Cerebellar nuclear complex (tissue), 1 donor: ENCODE data around the gene IPCEF1.

Experiments
- DNase-seq, 2 experiments: peaks; one replicate each; lab custom pipeline; 2025; lab: John Stamatoyannopoulos, UW

IPCEF1 gene

DNA sequence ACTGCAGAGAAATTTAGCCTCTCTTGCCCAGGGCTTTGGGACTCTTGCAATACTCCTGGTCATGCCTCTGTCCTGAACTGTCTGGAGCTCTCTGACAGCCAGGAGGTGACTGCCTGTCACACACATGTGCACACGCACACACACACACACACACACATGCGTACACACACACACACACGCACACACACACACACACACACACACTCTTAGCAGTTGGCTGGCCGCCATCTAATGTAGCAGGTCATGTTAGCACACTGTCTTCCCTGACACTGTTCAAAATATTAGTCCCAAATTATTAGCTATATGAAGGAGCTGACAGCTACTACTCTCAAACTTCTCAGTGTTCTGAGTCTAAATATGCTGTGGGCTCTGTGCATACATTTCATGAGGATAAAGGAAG is 60.9 kb downstream of the IPCEF1 start:
- DNase-seq: no peak

DNA sequence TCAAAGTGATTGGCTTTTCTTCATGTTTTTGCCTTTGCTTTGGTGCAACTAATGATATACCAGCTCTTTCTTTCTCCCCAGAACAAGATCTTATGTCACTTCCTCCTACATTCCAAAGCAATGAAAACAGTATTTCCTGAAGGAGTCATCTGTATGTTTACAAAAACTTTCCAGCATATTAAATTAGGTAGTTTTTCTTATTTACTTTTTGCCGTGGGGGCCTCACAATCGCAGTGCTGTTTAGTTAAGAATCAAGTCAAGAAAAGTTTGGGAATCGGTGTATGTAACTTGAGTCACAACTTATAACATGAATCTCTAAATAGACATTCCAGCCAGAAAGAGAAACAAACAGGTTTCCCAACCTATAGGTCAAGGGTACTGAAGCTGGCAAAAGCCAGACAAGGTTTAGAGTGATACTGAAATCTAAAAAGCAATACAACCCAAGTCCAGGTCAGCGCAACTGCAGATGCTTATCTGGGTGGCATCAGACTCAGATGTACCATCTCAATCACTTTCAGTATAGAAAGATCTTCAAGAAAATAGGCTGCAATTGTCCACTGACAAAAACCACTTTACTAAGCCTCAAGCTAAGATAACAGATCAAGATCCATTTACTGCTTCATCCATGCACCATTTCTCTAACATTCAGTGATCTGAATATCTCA is 63.6 kb downstream of the IPCEF1 start:
- DNase-seq: no peak

- no peak for DNase-seq
Observed at GRCh38 chr6:154292066-154292465, 64.5 kb downstream of the IPCEF1 start.

GRCh38 chr6:154289818-154290508 is 66.6 kb downstream of the IPCEF1 start:
- no peak for DNase-seq

DNA sequence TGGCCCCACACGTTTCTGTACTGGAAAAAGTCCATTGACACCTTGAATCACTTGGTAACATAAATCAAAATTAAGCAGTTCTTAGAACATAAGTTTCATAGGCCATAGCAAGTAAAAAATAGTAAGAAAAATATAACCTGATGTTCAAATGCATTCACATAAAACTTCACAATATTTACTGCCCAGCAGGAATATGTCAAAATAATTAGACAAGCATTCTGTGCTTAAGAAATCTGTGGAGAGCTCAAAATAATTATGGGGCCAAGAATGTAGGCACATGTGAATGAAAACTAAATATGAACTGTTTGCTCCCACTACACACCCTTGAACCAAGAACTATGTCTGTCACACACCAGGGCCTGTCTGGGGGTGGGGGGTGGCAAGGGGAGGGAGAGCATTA is 70.8 kb downstream of the IPCEF1 start:
- DNase-seq: no peak

- DNase-seq: no peak
Observed at GRCh38 chr6:154284313-154284853, 72.2 kb downstream of the IPCEF1 start.

GRCh38 chr6:154280521-154280920 is 76.1 kb downstream of the IPCEF1 start:
- no peak for DNase-seq

DNA sequence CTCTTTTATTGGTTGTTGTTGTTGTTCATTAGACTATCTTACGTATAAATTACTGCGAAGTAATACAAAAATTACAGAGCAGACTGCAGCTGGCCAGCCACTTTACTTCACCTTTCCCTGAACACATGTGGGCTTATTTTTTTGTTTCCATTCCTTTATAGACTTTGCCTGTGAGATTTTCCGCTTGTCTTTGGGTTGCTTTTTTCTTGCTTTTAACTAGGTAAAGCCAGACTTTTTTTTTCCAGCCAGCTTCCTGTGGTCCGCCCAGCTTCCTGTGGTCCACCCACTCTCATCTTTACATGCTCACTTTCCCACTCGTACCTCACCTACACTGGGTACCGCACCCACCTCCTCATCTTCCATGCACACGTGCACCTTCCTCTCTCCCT is 79.0 kb downstream of the IPCEF1 start:
- no peak for DNase-seq

DNA sequence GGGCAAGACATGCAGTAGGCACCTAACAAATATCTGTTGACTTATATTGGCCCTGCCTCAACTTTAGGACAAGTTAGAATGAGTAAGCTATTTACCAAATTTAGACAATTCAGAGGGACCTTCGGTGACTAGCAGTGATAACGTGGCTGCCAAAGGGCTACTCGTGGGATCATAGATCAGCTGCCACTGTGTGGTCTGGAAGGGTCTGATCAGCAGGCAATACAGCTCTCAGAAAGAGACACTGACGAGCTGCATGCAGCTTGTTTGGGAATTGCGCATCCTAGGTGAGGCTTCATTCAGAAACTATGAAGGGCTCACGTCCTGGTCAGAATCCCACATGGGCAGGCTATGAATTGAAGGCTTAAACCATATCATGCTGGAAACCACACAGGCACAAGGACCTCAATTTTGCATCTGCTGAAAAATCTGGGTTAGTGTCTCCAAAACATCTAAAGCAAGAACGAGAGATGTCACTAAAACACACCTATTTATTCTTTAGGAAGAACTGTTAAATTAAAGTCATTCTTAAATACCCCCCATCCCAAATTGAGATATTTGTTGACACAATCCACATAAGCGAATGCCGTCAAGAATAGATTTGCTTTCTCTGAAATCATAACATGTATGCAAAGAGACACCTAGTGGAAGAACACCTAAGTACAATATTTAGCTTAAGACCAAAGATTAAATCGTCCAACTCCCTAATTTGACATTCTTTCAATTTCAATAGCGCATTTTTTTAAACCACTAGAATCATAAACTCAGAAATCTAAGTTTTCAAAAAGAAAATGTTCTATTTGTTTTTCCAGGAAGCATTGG is 79.6 kb downstream of the IPCEF1 start:
- DNase-seq: peak in 1 of 2 experiments; percentile 15

DNA sequence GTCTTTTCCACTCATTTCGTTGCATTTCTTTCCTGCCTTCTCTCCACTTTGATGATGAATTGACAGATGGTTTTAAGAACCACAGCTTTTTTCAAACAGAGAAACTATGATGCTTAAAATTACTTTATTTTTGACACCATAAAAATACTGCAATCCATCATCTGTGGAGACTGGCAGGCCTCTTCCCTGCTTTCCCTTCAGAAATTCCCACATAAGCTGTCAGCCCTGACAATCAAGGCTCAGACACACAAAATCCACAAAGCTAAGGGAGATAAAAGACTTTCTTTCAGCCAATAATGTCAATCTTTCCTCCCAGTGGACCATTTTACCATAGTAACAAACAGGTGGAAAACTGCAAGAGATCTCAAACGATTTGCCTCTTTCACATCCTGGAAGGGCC is 82.4 kb downstream of the IPCEF1 start:
- DNase-seq: no peak

- DNase-seq: no peak
Observed at GRCh38 chr6:154268486-154268885, 88.1 kb downstream of the IPCEF1 start.

GRCh38 chr6:154267508-154268106 is 89.0 kb downstream of the IPCEF1 start:
- DNase-seq: no peak

GRCh38 chr6:154266560-154267099 is 90.0 kb downstream of the IPCEF1 start:
- DNase-seq: no peak

DNA sequence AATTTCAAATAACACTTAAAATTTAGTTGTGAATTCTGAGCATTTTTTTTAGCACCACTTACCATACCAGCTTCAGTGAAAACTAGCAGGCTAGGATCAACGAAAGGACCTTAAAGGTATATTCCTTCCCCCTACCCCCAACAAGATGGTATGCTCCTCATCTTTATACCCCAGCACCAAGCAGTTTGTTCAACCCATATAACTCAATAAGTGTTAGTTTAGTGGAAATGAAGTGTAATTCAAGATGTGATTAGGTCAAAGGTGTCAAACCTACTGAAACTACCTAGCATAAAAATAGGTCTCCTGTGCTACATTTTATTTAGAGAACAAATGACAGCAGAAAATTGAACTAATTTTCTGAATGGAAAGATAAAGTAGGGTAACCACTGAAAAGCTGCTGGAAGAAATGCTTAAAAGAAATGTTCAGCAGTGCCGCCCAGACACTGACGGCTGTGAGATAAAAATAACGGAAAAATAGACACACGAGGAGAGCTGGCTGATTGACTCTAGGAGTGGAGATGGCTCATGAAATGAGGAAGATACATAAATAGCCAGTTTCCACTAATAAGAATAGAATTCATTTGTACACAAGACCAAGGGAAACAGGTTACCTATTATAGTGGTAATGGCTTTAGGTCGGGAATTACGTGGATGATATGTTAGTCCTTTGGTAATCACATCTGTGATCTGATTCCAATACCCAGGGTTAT is 94.8 kb downstream of the IPCEF1 start:
- no peak for DNase-seq

- no peak for DNase-seq
Observed at GRCh38 chr6:154258064-154258757, 98.4 kb downstream of the IPCEF1 start.

GRCh38 chr6:154257067-154257466 is 99.5 kb downstream of the IPCEF1 start:
- no peak for DNase-seq

- DNase-seq: no peak
Observed at GRCh38 chr6:154252678-154253077, 103.9 kb downstream of the IPCEF1 start.

DNA sequence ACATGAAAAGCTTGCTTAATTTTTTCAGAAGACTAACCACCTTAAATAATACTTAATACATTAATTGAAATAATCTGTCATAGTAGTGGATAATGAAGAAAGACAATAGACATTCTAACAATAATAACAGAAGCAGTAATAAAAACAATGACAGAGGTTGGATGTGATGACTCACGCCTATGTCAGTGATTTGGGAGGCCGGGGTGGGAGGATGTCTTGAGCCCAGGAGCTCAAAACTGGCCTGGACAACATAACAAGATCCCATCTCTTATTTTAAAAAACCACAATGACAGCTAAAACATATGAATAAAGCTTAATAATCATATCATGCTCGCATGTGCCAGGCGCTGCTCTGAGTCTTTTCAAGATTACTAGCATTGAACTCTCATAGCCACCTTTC is 105.5 kb downstream of the IPCEF1 start:
- no peak for DNase-seq

- no peak for DNase-seq
Observed at GRCh38 chr6:154249499-154250298, 106.9 kb downstream of the IPCEF1 start.
